ENCODE measurements around the gene HOXA2.

GRCh38 chr7:27128776-27129728, 26.6 kb upstream of the HOXA2 start:
- TF ChIP-seq, protein P1, sequence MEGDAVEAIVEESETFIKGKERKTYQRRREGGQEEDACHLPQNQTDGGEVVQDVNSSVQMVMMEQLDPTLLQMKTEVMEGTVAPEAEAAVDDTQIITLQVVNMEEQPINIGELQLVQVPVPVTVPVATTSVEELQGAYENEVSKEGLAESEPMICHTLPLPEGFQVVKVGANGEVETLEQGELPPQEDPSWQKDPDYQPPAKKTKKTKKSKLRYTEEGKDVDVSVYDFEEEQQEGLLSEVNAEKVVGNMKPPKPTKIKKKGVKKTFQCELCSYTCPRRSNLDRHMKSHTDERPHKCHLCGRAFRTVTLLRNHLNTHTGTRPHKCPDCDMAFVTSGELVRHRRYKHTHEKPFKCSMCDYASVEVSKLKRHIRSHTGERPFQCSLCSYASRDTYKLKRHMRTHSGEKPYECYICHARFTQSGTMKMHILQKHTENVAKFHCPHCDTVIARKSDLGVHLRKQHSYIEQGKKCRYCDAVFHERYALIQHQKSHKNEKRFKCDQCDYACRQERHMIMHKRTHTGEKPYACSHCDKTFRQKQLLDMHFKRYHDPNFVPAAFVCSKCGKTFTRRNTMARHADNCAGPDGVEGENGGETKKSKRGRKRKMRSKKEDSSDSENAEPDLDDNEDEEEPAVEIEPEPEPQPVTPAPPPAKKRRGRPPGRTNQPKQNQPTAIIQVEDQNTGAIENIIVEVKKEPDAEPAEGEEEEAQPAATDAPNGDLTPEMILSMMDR (IDR thresholded peaks at IDR 0.05; ENCODE audit: control extremely low read depth in 1 of 3, insufficient read depth in 1 of 3, low read depth in 1 of 3, low read length in 3 of 3) = no peak
- TF ChIP-seq EZH2 (IDR thresholded peaks at IDR 0.05; ENCODE audit: low read depth, low read length, severe bottlenecking) (peak; percentile 99), SIN3A (conservative IDR thresholded peaks at IDR 0.05 in 1 of 2, IDR thresholded peaks at IDR 0.05 in 1 of 2; ENCODE audit: low read depth in 1 of 2, low read length in 2 of 2) (no peak), PHF8 (conservative IDR thresholded peaks at IDR 0.05; ENCODE audit: low read depth, low read length) (no peak), YY1 (IDR thresholded peaks at IDR 0.05; ENCODE audit: low read depth, low read length) (no peak), CREB1 (IDR thresholded peaks at IDR 0.05) (no peak)
